Gastroesophageal sphincter (tissue), 3 donors: ENCODE data around the gene COTL1.

Experiments used
- POLR2A ChIP-seq, 2 donors: fragments of 450-650 bp; IDR thresholded peaks; one replicate each; pipeline ENCODE4 v1.6.1; 2017; ENCODE audit warnings: antibody characterized with exemption in 2 of 2, mild to moderate bottlenecking in 2 of 2, moderate library complexity in 1 of 2
- POLR2AphosphoS5 ChIP-seq: sonication (generic); formaldehyde crosslinking; IDR thresholded peaks from one replicate; pipeline ENCODE4 v1.6.1; 2017; ENCODE audit warnings: antibody characterized with exemption
- TF ChIP-seq, protein P1 (sequence below), 4 experiments: fragments of 200-600 bp in 2 of 4; fragments of 450-650 bp in 2 of 4; sonication (generic) in 1 of 4; IDR thresholded peaks; one replicate each; pipeline ENCODE4 v1.5.1; 2017 to 2019; ENCODE audit warnings: antibody characterized with exemption in 4 of 4, mild to moderate bottlenecking in 2 of 4, moderate library complexity in 2 of 4

- TF ChIP-seq, protein P1, sequence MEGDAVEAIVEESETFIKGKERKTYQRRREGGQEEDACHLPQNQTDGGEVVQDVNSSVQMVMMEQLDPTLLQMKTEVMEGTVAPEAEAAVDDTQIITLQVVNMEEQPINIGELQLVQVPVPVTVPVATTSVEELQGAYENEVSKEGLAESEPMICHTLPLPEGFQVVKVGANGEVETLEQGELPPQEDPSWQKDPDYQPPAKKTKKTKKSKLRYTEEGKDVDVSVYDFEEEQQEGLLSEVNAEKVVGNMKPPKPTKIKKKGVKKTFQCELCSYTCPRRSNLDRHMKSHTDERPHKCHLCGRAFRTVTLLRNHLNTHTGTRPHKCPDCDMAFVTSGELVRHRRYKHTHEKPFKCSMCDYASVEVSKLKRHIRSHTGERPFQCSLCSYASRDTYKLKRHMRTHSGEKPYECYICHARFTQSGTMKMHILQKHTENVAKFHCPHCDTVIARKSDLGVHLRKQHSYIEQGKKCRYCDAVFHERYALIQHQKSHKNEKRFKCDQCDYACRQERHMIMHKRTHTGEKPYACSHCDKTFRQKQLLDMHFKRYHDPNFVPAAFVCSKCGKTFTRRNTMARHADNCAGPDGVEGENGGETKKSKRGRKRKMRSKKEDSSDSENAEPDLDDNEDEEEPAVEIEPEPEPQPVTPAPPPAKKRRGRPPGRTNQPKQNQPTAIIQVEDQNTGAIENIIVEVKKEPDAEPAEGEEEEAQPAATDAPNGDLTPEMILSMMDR (IDR thresholded peaks at IDR 0.05) = no peak
- no peak for TF ChIP-seq POLR2A (IDR thresholded peaks at IDR 0.05)
- TF ChIP-seq POLR2AphosphoS5 = no peak
These were observed 7.7 kb upstream of the COTL1 start for GRCh38 chr16:84625556-84625955.
